IMR-90 (cell line): Measurements from ENCODE around the gene UNC5B. TPM values are rescaled to one million over a fixed set of nuclear protein-coding genes. Genes with fewer than 3 reads are reported as not detected.

ENCODE experiments used
- ATAC-seq: fragments of 200-7000 bp; cut with Tn5 transposase; 2 replicates; pipeline ENCODE4 v1.9.1; 2020; ENCODE audit warnings: low read depth, mild to moderate bottlenecking, moderate library complexity
- BruUV-seq: library from RNA; stranded (reverse); fragments of 400-500 nt; replicated peaks from 2 replicates; lab custom pipeline; 2021; lab: Mats Ljungman, UMichigan
- CTCF ChIA-PET: fragments of 300-600 bp; formaldehyde crosslinking; extraction: SDS; loops from one replicate; lab custom pipeline; 2021; ENCODE audit warnings: antibody characterized with exemption; lab: Yijun Ruan, JAX
- POLR2A ChIA-PET: fragments of 300-600 bp; sonication (Branson Sonifier 250); formaldehyde crosslinking; loops from one replicate; lab custom pipeline; 2022; ENCODE audit warnings: antibody characterized with exemption; ENCODE audit not compliant: unreplicated experiment; lab: Charles Lee
- DNase-seq: peaks from one replicate; pipeline ENCODE4 v3.0.0; 2013
- H2AFZ ChIP-seq: replicated peaks from 2 replicates; pipeline ENCODE3; 2013; ENCODE audit warnings: low read length, mild to moderate bottlenecking; ENCODE audit not compliant: poor library complexity
- H2AK5ac ChIP-seq: 2 replicates; pipeline ENCODE4 v1.6.1; 2013; ENCODE audit warnings: low read depth, low read length, inconsistent platforms
- H2AK9ac ChIP-seq: replicated peaks from 2 replicates; pipeline ENCODE3; 2013; ENCODE audit warnings: mild to moderate bottlenecking, low read depth, low read length, moderate library complexity; ENCODE audit not compliant: poor library complexity
- H2BK120ac ChIP-seq: 2 replicates; pipeline ENCODE4 v1.6.1; 2013; ENCODE audit warnings: low read depth, low read length, inconsistent platforms
- H2BK15ac ChIP-seq: 3 replicates; pipeline ENCODE4 v1.6.1; 2013; ENCODE audit warnings: low read depth, low read length, inconsistent platforms
- H2BK20ac ChIP-seq: 2 replicates; pipeline ENCODE4 v1.6.1; 2013; ENCODE audit warnings: low read depth, mild to moderate bottlenecking, inconsistent platforms, low read length, moderate library complexity
- H2BK5ac ChIP-seq: 2 replicates; pipeline ENCODE4 v1.6.1; 2013; ENCODE audit warnings: mild to moderate bottlenecking, low read depth, low read length, inconsistent platforms; ENCODE audit not compliant: poor library complexity, severe bottlenecking
- H3K14ac ChIP-seq: replicated peaks from 2 replicates; pipeline ENCODE4 v1.6.1; 2013; ENCODE audit warnings: low read depth, low read length, inconsistent platforms
- H3K18ac ChIP-seq: 2 replicates; pipeline ENCODE4 v1.6.1; 2013; ENCODE audit warnings: low read depth, low read length, control low read depth
- H3K23ac ChIP-seq: 2 replicates; pipeline ENCODE4 v1.6.1; 2013; ENCODE audit warnings: low read depth, low read length, inconsistent platforms
- H3K27ac ChIP-seq: 2 replicates; pipeline ENCODE4 v1.5.1; 2013; ENCODE audit warnings: mild to moderate bottlenecking, control low read depth, low read length; ENCODE audit not compliant: insufficient read depth
- H3K27me3 ChIP-seq: 2 replicates; pipeline ENCODE4 v1.6.1; 2013; ENCODE audit warnings: low read length; ENCODE audit not compliant: control insufficient read depth, insufficient read depth
- H3K36me3 ChIP-seq: 2 replicates; pipeline ENCODE4 v1.6.1; 2013; ENCODE audit warnings: low read length, mixed read lengths; ENCODE audit not compliant: control insufficient read depth, insufficient read depth
- H3K4ac ChIP-seq: 2 replicates; pipeline ENCODE4 v1.6.1; 2013; ENCODE audit warnings: low read depth, low read length, inconsistent platforms
- H3K4me1 ChIP-seq: 2 replicates; pipeline ENCODE4 v1.6.1; 2013; ENCODE audit warnings: low read length, mixed read lengths; ENCODE audit not compliant: control insufficient read depth, insufficient read depth
- H3K4me2 ChIP-seq: 2 replicates; pipeline ENCODE4 v1.6.1; 2013; ENCODE audit warnings: low read depth, mild to moderate bottlenecking, control low read depth, low read length, moderate library complexity
- H3K4me3 ChIP-seq: 2 replicates; pipeline ENCODE4 v1.5.1; 2013; ENCODE audit warnings: low read depth, mild to moderate bottlenecking, control low read depth, low read length, moderate library complexity; ENCODE audit not compliant: insufficient read depth
- H3K56ac ChIP-seq: 2 replicates; pipeline ENCODE4 v1.6.1; 2013; ENCODE audit warnings: low read length, inconsistent platforms; ENCODE audit not compliant: insufficient read depth; ENCODE audit errors: extremely low read depth
- H3K79me1 ChIP-seq, 2 experiments: 2 replicates each; pipeline ENCODE4 v1.6.1; 2013; ENCODE audit warnings: low read length in 2 of 2, inconsistent platforms in 1 of 2, low read depth in 1 of 2
- H3K9ac ChIP-seq: 2 replicates; pipeline ENCODE4 v1.6.1; 2013; ENCODE audit warnings: low read depth, low read length, control low read depth
- H3K9me1 ChIP-seq: 2 replicates; pipeline ENCODE4 v1.6.1; 2013; ENCODE audit warnings: low read length, inconsistent platforms; ENCODE audit not compliant: insufficient read depth
- H3K9me3 ChIP-seq: 2 replicates; pipeline ENCODE4 v1.6.1; 2013; ENCODE audit warnings: low read length; ENCODE audit not compliant: control insufficient read depth, insufficient read depth
- H4K20me1 ChIP-seq: 2 replicates; pipeline ENCODE4 v1.6.1; 2013; ENCODE audit warnings: low read length, inconsistent platforms; ENCODE audit not compliant: insufficient read depth
- H4K5ac ChIP-seq: 2 replicates; pipeline ENCODE4 v1.6.1; 2013; ENCODE audit warnings: mild to moderate bottlenecking, low read depth, low read length, control low read depth
- H4K8ac ChIP-seq, 2 experiments: 2 replicates each; pipeline ENCODE4 v1.6.1; 2013; ENCODE audit warnings: low read depth in 2 of 2, low read length in 2 of 2, control low read depth in 1 of 2, inconsistent platforms in 1 of 2
- H4K91ac ChIP-seq: 2 replicates; pipeline ENCODE4 v1.6.1; 2013; ENCODE audit warnings: low read depth, low read length, inconsistent platforms; ENCODE audit not compliant: insufficient read depth
- BHLHE40 ChIP-seq: fragments of 150-350 bp; IDR thresholded peaks from 2 replicates; pipeline ENCODE4 v1.6.1; 2016; ENCODE audit warnings: mild to moderate bottlenecking, low read depth, low read length
- CEBPB ChIP-seq: IDR thresholded peaks from 2 replicates; pipeline ENCODE4 v1.6.1; 2012; ENCODE audit warnings: low read depth, low read length, improper control_type of control experiment
- CHD1 ChIP-seq: IDR thresholded peaks from 2 replicates; pipeline ENCODE4 v1.6.1; 2012; ENCODE audit warnings: low read depth, low read length, improper control_type of control experiment
- ELK1 ChIP-seq: fragments of 150-350 bp; IDR thresholded peaks from 2 replicates; pipeline ENCODE4 v1.6.1; 2016; ENCODE audit warnings: low read depth, mild to moderate bottlenecking, low read length, moderate library complexity, borderline replicate concordance
- FOS ChIP-seq: fragments of 150-350 bp; IDR thresholded peaks from 2 replicates; pipeline ENCODE4 v1.6.1; 2016; ENCODE audit warnings: low read depth, low read length
- NFE2L2 ChIP-seq: fragments of 150-350 bp; IDR thresholded peaks from 2 replicates; pipeline ENCODE4 v1.6.1; 2016; ENCODE audit warnings: low read depth, mild to moderate bottlenecking, low read length
- RAD21 ChIP-seq: IDR thresholded peaks from 2 replicates; pipeline ENCODE4 v1.6.1; 2012; ENCODE audit warnings: low read length, improper control_type of control experiment
- RCOR1 ChIP-seq: IDR thresholded peaks from 2 replicates; pipeline ENCODE4 v1.6.1; 2012; ENCODE audit warnings: mild to moderate bottlenecking, low read length, improper control_type of control experiment; ENCODE audit not compliant: insufficient replicate concordance
- RFX5 ChIP-seq: IDR thresholded peaks from 2 replicates; pipeline ENCODE4 v1.8.0; 2012; ENCODE audit warnings: low read depth, mild to moderate bottlenecking, low read length, moderate library complexity
- USF2 ChIP-seq: fragments of 150-350 bp; IDR thresholded peaks from 2 replicates; pipeline ENCODE4 v1.6.1; 2017; ENCODE audit warnings: mild to moderate bottlenecking, antibody characterized with exemption, low read length, low read depth
- WGBS, 2 experiments: methylation state at CpG; one replicate each; pipeline versions ENCODE4 v1.1.5 to v1.1.7; 2013; ENCODE audit warnings: missing lambda C conversion rate in 2 of 2; ENCODE audit not compliant: insufficient read length in 1 of 2; ENCODE audit errors: extremely low coverage in 2 of 2; 5-methylcytosine and 5-hydroxymethylcytosine counted together
- dilution Hi-C: fragments of 300-500 bp; cut with HindIII; formaldehyde crosslinking; loops from one replicate; pipeline ENCODE4 v1.14.3; 2018; ENCODE audit warnings: low sequenced_read_pairs; ENCODE audit not compliant: unreplicated experiment
- in situ Hi-C: fragments of 300-500 bp; cut with MboI; formaldehyde crosslinking; loops from 3 replicates; pipeline ENCODE4 v1.14.3; 2019; ENCODE audit warnings: low sequenced_read_pairs, inconsistent platforms, mixed read lengths
- intact Hi-C: fragments of 100-400 bp; cut with micrococcal nuclease; formaldehyde crosslinking; loops from 2 replicates; pipeline ENCODE4 v1.10.0; 2022
- polyA plus RNA-seq, 3 experiments: library from polyadenylated mRNA; depleted of rRNA; stranded (reverse); fragments of >200 nt; gene quantifications; 2 replicates each; pipeline ENCODE4 v1.2.3, GENCODE V29; 2012; ENCODE audit warnings: low replicate concordance in 1 of 3
- total RNA-seq: library from RNA; depleted of rRNA; stranded (reverse); fragments of >200 nt; gene quantifications from 2 replicates; pipeline ENCODE4 v1.2.3, GENCODE V29; 2012

Gene UNC5B
- total and polyA plus RNA-seq, 2 of the 4 experiments (the other 2 are of a cell fraction): 1.6 to 4.2 TPM

GRCh38 chr10:71231206-71231605 is 18.8 kb downstream of the UNC5B start:
- Histone ChIP-seq H3K79me1 (0 out of 4 replicates have a peak, but pooled peaks cover 0 to 2% of the 10 kb centered on the region in 2 experiments), H2BK20ac (no peak overlapping the region), H3K9ac (no peak overlapping the region), H4K5ac (no peak overlapping the region), H3K4me3 (no peak overlapping the region), H3K9me3 (no peaks in the 10 kb centered on the region), H2BK120ac (no peak overlapping the region), H2AK5ac (no peak overlapping the region), H2BK5ac (no peak overlapping the region), H4K8ac (no peak overlapping the region), H2AFZ (no peak overlapping the region), H3K18ac (no peak overlapping the region), H3K4me1 (peaks cover 17% of the 10 kb centered on the region), H3K9me1 (peaks cover 16% of the 10 kb centered on the region; the same call in 1 of the 2 replicates), H3K56ac (no peak overlapping the region), H3K27me3 (no peaks in the 10 kb centered on the region), H3K14ac (no peak overlapping the region), H4K20me1 (no peaks in the 10 kb centered on the region; the same call in 1 of the 2 replicates), H3K27ac (no peak overlapping the region), H3K4ac (no peak overlapping the region), H3K4me2 (no peak overlapping the region), H3K36me3 (no peaks in the 10 kb centered on the region), H2AK9ac (no peak overlapping the region), H2BK15ac (no peak overlapping the region), H4K91ac (no peak overlapping the region), H3K23ac (no peak overlapping the region)
- dilution Hi-C loops: no loop called here
- DNase-seq (no peak), ATAC-seq (no peak)
- intact Hi-C loops: no loop called here
- WGBS, 2 experiments: 52% methylated on average over 4 of the region's 11 CpGs; no CpG with 5 or more reads in 1 of the 2 experiments
- in situ Hi-C loops: no loop called here
- BruUV-seq: no TSS peak
- CTCF ChIA-PET: interaction anchor here (0.7 kb wide), 1 partner anchor 37 kb away, joined by 4 read pairs; no protein-coding TSS in a partner anchor
- POLR2A ChIA-PET: no interaction called here
- TF ChIP-seq RCOR1 (no peak), RAD21 (no peak), FOS (no peak), RFX5 (no peak), CHD1 (no peak), ELK1 (no peak), USF2 (no peak), NFE2L2 (no peak), CEBPB (no peak), BHLHE40 (no peak)
